AG08396 (cell line): Measurements from ENCODE around the gene DIS3L2.
"Not testable (repeated sequence)": the region's sequence is repeated elsewhere in the genome, so short reads cannot be mapped to it uniquely, and the experiment has no call there.

Experiments
- DNase-seq: peaks from one replicate; pipeline ENCODE4 v3.0.0; 2012; ENCODE audit warnings: low spot score, mixed read lengths

The DIS3L2 gene

GRCh38 chr2:232369126-232369951 is 407.8 kb downstream of the DIS3L2 start:
- DNase-seq: no peak

GRCh38 chr2:232370007-232370406 is 408.5 kb downstream of the DIS3L2 start:
- not testable (repeated sequence) for DNase-seq

DNA sequence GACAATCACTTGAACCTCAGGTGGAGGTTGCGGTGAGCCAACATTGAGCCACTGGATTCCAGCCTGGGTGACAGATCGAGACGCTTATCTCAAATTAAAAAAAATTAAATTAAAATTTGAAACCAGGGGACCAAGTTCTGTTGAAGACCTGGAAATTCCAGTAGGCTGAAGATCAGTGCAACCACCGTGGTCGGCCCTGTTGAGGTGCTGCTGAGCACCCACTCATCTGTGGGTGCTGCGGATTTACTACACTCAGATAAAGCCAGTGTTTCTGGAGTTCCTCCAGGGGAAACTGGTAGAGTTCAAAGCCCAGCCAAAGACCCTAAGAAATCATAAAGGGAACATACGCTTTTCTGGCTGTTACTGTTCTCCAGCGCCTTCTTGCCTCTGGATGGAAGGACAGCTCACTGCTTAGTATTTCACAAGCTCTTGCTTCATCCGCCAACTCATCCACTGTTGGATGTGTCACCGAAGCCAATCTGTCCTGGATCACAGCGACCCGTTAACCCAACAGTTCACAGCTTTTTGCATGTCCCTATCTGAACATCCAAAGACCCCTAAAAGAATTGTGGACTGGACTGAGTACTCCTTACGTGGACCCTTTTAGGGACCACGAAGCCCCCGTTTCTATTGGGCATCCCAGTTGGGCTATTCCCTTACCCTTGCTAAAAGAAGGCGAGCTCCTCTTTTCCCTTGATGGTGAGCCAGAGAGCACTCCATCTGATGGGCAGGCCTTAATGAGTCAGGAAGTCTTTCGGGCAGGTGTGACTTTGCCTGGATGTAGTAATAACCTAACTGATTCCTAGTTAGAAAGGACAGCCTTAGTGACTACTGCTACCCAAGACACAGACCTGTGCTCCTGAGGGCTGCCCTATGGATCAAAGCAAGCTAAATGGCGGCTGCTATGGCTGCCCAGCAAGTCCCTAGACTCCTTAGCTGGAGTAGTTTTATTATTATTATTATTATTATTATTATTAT is 411.0 kb downstream of the DIS3L2 start:
- peak; percentile 64 for DNase-seq

DNA sequence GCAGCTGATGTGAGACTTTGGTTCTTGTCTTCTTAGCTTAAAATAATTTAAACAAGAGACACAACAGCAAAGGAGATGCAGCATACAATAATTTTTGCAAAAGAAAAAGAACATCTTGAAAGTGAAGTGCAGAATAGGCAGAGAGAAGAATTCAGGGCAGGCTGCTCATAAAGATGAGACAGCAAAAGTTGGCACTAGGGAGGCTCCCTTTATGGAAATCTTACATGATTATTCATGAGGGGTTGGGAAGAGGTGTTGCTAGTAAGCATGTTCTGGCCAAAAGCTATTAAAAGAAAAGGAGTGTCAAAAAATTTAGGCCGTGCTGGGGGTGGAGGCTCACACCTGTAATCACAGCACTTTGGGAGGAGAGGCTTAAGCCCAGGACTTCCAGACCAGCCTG is 412.8 kb downstream of the DIS3L2 start:
- no peak for DNase-seq

- DNase-seq: no peak
Observed at GRCh38 chr2:232375164-232375563, 413.7 kb downstream of the DIS3L2 start.

DNA sequence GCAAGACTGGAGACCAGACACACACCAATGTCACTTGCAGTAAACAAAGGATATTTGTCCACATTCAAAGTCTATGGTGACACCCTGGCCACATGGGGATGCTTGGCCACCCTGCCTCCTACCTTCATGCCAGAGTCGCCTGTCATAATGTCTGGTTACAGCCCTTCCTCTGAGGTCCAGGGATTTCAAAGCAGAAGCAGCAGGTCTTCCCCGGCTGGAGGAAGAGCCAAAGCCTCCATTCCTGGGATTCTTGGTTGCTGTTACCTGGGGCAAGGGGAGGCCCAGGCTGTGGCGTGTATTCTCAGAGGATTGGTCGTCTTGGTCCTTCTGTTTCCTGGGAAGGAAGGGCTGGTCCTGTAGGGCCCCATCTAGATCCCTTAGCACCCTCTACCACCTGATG is 414.7 kb downstream of the DIS3L2 start:
- DNase-seq: no peak

DNA sequence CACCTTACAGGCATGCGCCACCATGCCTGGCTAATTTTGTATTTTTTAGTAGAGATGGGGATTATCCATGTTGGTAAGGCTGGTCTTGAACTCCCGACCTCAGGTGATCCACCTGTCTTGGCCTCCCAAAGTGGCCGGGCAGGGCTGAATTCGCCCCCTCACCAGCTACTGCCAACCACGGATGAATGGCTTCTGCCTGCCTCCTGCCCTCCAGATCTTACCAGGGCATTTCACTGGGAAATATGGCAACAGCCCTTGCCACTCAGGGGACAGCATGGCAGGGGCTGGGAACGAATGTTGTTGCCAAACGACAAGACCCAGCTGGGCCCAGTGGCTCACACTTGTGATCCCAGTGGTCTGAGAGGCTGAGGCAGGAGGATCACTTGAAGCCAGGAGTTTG is 415.2 kb downstream of the DIS3L2 start:
- DNase-seq: no peak

DNA sequence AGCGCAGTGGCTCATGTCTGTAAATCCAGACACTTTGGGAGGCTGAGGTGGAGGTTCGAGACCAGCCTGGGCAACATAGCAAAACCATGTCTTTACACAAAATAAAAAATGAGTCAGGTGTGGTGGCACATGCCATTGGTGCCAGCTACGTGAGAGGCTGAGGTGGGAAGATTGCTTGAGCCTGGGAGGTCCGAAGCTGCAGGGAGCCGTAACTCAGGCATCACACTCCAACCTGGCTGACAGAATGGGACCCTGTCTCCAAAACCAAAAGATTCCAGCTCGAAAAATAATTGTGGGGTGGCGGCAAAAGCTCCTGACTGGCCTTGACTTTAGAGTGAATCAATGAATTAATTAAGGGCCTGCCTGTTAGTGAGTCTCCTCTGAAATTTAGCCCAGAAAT is 415.8 kb downstream of the DIS3L2 start:
- no peak for DNase-seq

DNA sequence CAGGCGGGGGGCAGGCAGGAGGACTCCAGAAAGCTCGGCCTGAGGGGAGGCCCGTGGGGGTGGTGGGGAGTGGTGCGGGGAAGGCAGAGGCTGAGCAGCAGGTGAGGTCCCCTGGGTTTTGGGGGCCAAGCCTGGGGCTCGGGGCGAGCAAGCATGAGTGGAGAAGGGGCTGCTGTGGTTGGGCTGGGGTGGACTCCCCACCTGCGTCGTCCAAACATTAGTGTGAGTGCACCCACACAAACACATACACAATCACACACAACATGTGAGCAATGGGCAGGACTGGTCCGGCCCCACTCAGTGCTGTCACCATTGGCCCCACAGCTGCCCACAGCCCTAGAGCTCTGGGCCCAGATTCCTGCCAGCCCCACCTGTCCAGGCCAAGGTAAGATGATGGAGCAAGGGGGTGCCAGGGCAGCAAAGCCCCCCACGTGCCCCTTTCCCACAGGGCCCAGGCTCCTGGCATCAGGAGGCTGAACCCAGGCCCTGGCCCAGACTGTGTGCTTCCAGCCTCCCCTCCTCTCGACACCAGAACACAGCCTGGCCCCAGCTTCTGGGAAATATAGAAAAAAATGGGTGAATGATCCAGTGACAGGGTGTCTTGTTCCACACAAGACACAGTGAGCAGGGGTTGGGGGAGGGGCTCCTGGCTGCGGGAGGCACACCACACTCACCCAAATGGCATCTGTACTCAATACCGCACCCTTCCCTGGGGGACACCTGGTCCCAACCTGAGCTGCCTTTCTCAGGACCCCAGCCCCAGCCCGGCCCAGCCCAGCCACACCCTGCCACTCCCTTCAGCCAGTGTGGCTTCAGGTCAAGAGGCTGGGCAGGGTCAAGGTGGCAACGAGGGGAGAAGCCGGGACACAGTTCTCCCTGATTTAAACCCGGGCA is 416.6 kb downstream of the DIS3L2 start:
- no peak for DNase-seq

- not testable (repeated sequence) for DNase-seq
Observed at GRCh38 chr2:232378735-232379151, 417.2 kb downstream of the DIS3L2 start, which contains the start of gene ALPP. TSS of gene ALPP (plus strand) at chr2:232378751. CDS start at chr2:232378803, 52 bp downstream.

GRCh38 chr2:232379610-232380590 is 418.4 kb downstream of the DIS3L2 start:
- not testable (repeated sequence) for DNase-seq

- DNase-seq: not testable (repeated sequence)
Observed at GRCh38 chr2:232381204-232382031, 419.9 kb downstream of the DIS3L2 start.

- no peak for DNase-seq
Observed at GRCh38 chr2:232382331-232383225, 421.1 kb downstream of the DIS3L2 start.

DNA sequence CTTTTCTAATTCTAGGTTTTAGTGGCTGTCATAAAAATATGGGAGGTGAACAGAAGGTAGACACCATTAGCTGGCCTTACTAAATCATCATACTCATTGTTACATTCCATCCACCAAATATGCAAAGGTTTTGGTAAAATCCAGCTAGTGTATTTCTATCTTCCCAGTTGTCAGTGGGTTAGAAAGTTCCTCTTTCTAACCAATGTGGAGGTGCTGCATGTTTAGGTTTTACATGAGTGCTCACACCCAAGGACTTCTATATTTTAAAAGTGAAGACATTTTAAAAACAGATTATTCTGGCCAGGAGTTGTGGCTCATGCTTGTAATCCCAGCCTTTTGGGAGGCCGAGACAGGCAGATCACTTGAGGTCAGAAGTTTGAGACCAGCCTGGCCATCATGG is 423.0 kb downstream of the DIS3L2 start:
- DNase-seq: no peak

GRCh38 chr2:232385058-232385457 is 423.5 kb downstream of the DIS3L2 start:
- DNase-seq: not testable (repeated sequence)

GRCh38 chr2:232385660-232386489 is 424.4 kb downstream of the DIS3L2 start:
- peak; percentile 61 for DNase-seq

GRCh38 chr2:232386490-232386739 is 424.9 kb downstream of the DIS3L2 start:
- DNase-seq: no peak
